Left ventricle myocardium superior (tissue), 1 donor: ENCODE data around the gene IREB2. TPM values are rescaled to one million over a fixed set of nuclear protein-coding genes. Genes with fewer than 3 reads are reported as not detected.
"Not testable (repeated sequence)": the region's sequence is repeated elsewhere in the genome, so short reads cannot be mapped to it uniquely, and the experiment has no call there.

ENCODE experiments used
- ATAC-seq: fragments of 200-7000 bp; cut with Tn5 transposase; one replicate; pipeline ENCODE4 v1.9.1; 2020; ENCODE audit warnings: mild to moderate bottlenecking, moderate library complexity
- DNase-seq: peaks from one replicate; pipeline ENCODE4 v3.0.0-alpha.2; 2020
- intact Hi-C: fragments of 100-400 bp; cut with micrococcal nuclease; formaldehyde crosslinking; loops from one replicate; pipeline ENCODE4 v1.11.0; 2022
- total RNA-seq: library from RNA; stranded (reverse); fragmentation: NEBNext Ultra II Directional; extraction: Animal tissue kit (Norgen Biotek cat#: 25700); gene quantifications from one replicate; pipeline ENCODE4 v1.2.1, GENCODE V29; 2021
- donor health status: DM: no; HTN: yes; CAD: no; lungs with severe emphysema.

IREB2 gene
- total RNA-seq, 1 donor from 2014 or later: 25.2 TPM

DNA sequence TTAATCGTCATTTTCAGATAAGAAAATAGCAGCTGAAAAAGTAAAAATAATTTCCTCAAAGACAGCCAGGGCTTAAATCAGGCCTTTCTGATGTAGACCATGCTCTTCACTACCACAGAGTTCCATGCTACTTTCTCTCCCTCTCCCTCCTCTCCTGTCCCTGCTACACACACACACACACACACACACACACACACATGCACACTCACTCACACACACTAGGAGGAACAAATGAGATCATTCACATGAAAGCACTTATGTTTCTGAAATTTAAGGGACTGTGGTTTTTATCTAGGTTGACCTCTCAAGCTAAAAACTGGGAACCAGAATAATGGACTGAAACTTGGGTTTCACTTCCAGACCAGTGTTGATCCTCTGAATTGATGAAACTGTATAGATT lies 98.1 kb downstream of the IREB2 start:
- intact Hi-C loops: no loop called here
- DNase-seq (no peak), ATAC-seq (no peak)

DNA sequence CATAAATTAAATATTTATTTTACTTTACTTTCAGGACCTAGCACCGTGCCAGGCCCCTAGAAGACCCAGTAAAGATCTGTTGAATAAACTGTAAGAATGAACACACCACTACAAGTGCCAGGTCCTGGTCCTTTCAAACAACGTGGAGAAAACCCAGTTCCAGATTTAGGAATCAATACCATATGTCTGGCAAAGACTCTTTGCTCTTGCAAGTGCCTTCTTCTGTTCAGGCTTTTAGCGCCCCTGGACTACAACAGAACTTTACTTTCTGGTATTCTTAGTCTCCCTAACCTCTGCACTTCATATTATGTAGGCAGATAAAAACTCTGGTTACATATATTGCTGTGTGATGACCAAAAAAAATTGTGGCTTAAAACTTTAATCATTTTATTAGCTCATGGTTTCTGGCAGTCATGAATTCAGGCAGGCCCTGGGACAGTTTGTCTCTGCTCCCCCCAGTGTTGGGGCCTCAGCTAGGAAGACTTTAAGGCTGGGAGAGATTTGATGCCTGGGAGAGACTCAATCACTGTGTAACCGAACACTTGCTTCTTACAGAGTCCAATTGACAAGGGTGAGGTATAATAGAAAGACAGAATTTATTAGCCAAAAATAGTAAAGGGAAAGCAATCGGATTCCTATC lies 99.4 kb downstream of the IREB2 start:
- DNase-seq (no peak), ATAC-seq (peak; percentile 25)

DNA sequence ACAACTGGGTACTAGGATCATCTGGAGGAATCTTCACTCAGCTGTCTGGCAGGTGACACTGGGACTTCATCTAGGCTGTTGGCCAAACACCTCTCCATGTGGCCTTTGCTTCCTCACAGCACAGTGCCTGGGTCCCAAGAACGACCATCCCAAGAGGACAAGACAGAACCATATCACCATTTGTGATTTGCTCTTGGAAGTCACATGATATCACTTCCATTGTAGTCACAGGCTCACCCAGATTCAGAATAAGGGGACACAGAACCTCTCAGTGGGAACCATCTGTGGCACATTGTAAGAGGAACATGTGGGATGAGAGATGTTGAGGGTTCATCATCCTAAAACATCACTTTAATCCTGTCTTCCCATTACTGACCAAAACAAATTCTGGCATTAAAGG lies 100.3 kb downstream of the IREB2 start:
- intact Hi-C loops: no loop called here
- DNase-seq (no peak), ATAC-seq (no peak)

More for the DNA sequence above, 99.4 kb downstream of the IREB2 start:
- intact Hi-C loops: no loop called here

DNA sequence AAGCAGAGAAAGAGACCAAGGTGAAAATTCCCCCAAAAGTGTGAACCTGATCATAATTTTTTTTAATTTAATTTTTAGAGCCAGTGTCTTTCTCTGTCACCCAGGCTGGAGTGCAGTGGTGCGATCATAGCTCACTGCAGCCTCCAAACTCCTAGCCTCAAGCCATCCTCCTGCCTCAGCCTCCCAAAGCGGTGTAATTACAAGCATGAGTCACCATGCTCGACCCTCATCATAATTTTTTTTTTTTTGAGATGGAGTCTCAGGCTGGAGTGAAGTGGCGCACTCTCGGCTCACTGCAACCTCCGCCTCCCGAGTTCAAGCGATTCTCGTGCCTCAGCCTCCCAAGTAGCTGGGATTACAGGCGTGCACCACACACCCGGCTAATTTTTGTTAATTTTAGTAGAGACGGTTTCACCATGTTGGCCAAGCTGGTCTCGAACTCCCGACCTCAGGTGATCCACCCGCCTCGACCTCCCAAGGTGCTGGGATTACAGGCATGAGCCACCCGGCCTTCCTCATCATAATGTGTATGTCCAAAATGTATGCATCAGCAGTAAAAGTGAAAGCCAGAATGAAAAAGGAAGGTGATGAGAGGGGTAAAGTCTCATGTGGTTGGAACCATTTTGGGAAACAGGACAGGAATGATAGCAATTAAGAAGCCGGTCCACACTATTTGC lies 101.6 kb downstream of the IREB2 start:
- DNase-seq, intact Hi-C loops, ATAC-seq: not testable (repeated sequence)

DNA sequence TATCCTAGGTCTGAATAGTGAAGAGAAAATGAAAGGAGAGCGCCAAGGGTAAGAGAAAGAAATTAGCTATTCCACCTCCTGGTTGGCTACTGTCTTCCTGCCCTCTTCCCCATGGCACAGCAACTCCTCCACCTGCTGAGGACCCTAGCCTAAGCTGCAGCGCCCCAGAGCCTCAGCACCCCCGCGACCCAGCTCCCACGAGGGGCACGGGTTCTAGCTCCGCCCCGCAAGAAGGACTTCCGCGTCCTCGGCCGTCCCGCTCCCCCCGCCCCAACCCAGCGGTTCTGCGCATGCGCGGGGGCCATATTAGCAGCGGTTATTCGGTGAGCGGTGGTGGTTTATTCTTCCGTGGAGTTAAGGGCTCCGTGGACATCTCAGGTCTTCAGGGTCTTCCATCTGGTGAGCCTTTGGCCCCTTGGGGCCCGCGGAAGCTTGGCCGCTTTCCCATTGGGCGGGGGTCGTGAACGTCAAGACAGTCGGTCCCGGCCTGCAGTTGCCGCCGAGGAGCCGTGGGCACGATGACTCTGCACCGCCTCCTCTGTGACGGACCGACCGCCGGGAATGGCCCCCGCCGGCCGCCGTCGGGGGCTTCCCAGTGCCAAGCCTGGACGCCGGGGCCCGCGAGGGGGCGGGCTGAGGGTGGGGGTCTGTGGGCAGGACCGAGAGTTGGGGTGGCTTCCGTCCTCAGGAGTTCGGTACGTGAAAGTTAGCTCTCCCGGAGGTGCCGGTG lies 102.3 kb downstream of the IREB2 start, which contains the start of gene PSMA4:
PSMA4 (plus strand) TSS at position 304 of the 730 bp plus-strand sequence. CDS start 1,484 bp downstream, outside the sequence.
- peak; percentile 96 for DNase-seq
- intact Hi-C loops: no loop called here
- peak; percentile 94 for ATAC-seq

DNA sequence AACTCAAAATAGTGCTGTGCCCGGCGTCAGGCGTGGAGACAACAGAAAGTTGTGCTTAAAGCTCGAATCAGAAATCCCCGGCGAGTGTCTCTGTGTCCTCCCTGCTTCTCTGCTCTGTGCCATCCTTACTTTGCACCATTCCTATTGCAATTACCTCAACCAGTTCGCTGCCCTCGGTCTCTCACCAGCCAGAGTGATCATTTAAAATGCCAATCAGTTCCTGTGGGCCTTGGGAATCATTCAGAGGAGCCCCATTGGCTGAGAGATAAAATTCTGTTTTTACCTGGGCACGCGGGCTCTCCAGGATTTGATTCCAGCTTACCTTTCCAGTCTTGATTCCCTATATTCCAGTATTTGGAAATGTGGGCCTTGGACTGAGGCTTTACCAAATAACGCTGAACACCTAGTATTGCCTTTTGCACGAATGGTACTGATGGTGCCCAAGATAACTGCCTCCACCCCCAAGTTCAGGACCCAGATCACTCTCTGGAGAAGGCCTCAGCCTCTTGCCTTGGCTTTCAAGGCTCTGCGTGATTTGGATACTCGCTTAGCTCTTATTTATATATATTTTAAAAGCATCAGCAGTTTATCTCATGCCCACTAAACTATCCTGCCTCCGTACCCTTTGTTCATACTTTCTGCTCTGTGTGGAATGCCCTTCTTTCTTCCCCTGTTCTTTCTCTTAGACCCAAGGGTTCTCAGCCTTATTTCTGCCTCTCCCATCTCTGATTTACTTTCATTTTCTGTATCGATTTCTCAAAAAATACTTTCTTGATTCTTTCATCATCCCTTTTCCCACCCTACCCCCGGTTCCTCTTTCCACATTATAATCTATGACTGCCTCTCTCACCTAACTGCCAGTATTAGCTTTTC lies 103.1 kb downstream of the IREB2 start:
- intact Hi-C loops: no loop called here
- DNase-seq (no peak), ATAC-seq (no peak)

DNA sequence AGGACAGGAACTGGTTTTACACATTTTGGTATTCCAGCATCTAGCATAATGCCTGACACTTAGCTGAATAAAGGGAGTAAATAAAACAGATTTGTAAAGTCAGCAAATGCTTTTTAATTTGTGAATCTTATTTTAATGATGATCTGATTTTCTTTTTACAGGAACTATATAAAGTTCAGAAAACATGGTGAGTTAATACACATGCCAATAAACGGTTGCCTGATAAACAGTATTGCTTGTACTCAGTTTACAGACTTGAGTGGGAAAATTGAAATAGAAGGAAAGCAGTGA lies 103.7 kb downstream of the IREB2 start:
- DNase-seq (no peak), ATAC-seq (no peak)
- intact Hi-C loops: no loop called here

DNA sequence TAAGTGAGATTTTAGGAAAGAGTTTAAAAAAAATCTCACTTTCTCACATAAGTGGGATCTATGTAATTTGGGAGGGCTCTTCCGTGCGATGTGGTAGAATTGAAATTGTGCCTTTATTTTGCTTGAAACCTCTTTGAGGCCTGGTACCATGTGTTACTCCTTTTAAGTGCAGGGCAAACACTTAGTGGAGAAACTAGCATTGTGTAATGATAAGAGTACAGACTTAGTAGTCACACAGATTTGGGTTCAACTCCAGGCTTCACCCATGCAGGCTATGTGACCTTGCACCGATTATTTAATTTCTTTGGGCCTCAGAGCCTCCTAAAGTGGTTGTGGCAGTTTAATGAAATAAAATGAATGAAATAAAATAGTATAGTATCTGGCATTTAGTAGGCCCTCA lies 104.6 kb downstream of the IREB2 start:
- intact Hi-C loops: no loop called here

DNA sequence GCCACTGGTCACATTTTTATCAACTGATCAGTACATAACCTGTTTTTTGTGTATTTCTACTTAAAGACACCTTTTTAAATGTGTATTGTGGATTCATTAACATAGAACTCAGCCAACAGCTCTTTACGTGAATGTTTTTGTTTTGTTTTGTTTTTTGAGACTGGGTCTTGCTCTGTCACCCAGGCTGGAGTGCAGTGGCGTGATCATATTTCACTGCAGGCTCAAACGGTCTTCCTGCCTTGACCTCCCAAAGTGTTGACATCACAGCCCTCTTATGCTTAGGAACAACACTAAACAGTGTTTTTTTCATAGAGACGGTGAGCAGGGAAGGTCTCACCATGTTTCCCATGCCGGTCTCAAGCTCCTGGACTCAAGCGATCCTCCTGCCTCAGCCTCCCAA lies 112.2 kb downstream of the IREB2 start:
- no peak for DNase-seq
- ATAC-seq: no peak

More for the DNA sequence above, 104.6 kb downstream of the IREB2 start:
- ATAC-seq (no peak), DNase-seq (no peak)

DNA sequence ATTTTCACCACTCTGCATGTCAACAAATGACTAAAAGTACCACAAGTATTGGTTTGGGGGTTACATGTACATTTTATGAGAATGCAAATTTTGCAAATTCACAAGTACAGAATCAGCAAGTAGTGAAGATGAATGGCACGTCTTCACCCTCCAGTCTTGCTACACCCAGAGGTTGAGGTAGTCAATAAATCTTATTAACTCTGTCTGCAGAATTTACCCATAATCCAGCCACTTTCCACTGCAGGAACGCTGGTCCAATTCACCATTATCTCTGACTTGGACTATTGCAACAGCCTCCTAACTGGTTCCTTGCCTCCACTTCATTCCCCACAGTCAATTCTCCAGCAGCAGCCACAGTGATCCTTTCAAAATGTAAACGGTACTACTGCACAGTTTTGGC lies 112.8 kb downstream of the IREB2 start:
- ATAC-seq: no peak
- intact Hi-C loops: no loop called here

More for the DNA sequence above, 112.2 kb downstream of the IREB2 start:
- intact Hi-C loops: no loop called here

More for the DNA sequence above, 112.8 kb downstream of the IREB2 start:
- no peak for DNase-seq

Other genes with a start within 250 kb of the IREB2 start
- 0.05 TPM for gene ACSBG1, start 203.7 kb upstream of the IREB2 start, total RNA-seq
- gene DNAJA4, start 173.7 kb upstream of the IREB2 start, total RNA-seq: 85.9 TPM
- gene SKIC8, start 138.6 kb upstream of the IREB2 start, total RNA-seq: 27.5 TPM
- gene CRABP1, start 97.9 kb upstream of the IREB2 start, total RNA-seq: not detected
- gene HYKK, start 69.4 kb downstream of the IREB2 start, total RNA-seq: 6.3 TPM
- gene PSMA4, start 102.2 kb downstream of the IREB2 start, total RNA-seq: 116 TPM
- gene CHRNA5, start 127.3 kb downstream of the IREB2 start, total RNA-seq: 4.4 TPM
- gene CHRNA3, start 182.8 kb downstream of the IREB2 start, total RNA-seq: not detected
- gene CHRNB4, start 203.0 kb downstream of the IREB2 start, total RNA-seq: not detected